GM06990 (cell line): ENCODE measurements around the gene RANBP17.

Experiments
- DNase-seq: peaks from one replicate; pipeline ENCODE4 v3.0.0-alpha.2; 2011; ENCODE audit not compliant: insufficient read length; ENCODE audit errors: extremely low read depth
- H3K27me3 ChIP-seq: replicated peaks from 2 replicates; pipeline ENCODE4 v1.6.0; 2011; ENCODE audit warnings: low read length; ENCODE audit not compliant: control insufficient read depth, insufficient read depth
- H3K36me3 ChIP-seq: 2 replicates; pipeline ENCODE4 v1.5.1; 2011; ENCODE audit warnings: low read length; ENCODE audit not compliant: control insufficient read depth, insufficient read depth
- H3K4me3 ChIP-seq: replicated peaks from 2 replicates; pipeline ENCODE4 v1.5.1; 2011; ENCODE audit warnings: low read depth, mild to moderate bottlenecking, control low read depth, low read length
- CTCF ChIP-seq: IDR thresholded peaks from 2 replicates; pipeline ENCODE4 v1.5.1; 2011; ENCODE audit warnings: low read length, control low read depth, mild to moderate bottlenecking, inconsistent platforms; ENCODE audit not compliant: insufficient read depth, poor library complexity, severe bottlenecking

RANBP17 gene

DNA sequence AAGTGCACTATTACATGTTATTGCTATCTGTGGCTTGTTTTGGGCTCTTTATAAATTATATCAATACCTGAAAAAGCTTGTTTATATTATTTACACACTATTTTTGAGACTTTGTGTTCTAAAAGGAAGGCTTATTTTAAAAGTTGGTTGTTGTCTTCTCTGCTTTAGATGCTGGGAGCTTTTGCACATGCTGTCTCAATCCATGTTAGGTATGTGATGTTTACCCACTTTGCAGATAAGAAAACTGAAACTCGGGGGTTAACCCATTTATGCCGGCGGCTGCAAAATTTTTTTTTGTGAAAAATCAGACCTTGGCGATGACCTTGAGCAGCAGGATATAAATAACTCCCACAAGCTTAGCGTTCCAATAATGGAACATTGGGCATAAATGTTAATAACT, 212.9 kb downstream of the RANBP17 start:
- DNase-seq = no peak
- H3K4me3 ChIP-seq = no peak overlapping the region
- no peaks in the 10 kb centered on the region for H3K36me3 ChIP-seq
- H3K27me3 ChIP-seq = no peaks in the 10 kb centered on the region
- no peak for TF ChIP-seq CTCF

DNA sequence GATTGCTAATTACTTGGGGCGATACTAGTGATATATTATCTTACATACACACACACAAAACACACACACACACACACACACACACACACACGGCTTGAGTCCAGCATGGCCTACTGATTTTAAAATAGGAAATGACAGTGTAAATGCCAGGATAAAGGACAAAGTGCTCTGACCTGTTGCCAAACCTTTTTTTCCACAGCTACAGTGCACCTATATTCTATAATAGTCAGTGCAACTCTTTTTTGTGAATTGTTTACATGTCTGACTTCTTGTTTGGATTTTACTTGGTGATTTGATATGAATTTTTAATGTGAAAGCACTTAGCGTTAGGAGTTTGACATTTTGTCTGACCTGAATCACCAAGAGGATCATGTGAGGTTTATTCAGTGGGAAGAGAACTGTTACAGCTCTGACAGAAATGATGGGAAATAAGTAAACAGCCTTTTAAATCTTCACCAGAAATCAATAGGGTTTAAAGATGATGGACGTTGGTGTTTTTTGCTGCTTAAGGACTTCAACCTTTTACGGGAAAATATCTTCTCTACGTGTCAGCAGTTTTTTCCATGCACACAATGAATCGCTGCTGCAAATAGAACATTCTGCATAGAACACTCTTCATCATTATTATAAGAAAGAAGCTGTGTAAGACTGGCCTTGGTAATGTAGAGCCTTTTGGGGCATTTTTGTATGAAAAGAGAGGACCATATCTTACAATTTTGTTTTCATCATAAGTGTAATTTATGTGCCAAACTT, 218.5 kb downstream of the RANBP17 start:
- no peak for DNase-seq
- no peak overlapping the region for H3K4me3 ChIP-seq
- H3K27me3 ChIP-seq = no peaks in the 10 kb centered on the region
- no peak for TF ChIP-seq CTCF
- no peaks in the 10 kb centered on the region for H3K36me3 ChIP-seq

DNA sequence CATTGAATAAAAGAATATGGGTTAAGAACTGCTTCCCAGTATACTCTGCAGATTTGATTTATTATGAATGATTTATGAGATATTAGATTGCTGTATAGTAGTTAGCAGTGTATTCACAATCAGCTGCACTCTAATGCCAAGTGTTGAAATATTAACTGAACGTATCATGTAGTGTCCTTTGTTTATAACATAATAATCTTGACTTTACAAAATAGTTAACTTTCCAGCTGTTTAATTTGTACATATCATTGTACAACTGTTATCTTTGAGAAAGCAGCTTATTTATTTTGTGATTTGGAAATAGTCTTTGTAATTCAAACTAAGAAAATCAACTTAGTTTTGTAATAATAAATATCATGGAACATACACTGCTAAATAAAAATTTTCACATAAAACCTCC, 219.5 kb downstream of the RANBP17 start:
- DNase-seq = no peak
- TF ChIP-seq CTCF = no peak
- Histone ChIP-seq H3K36me3 (no peaks in the 10 kb centered on the region), H3K27me3 (no peaks in the 10 kb centered on the region), H3K4me3 (no peak overlapping the region)

GRCh38 chr5:171092194-171092593, 230.4 kb downstream of the RANBP17 start:
- DNase-seq = no peak
- H3K36me3 ChIP-seq = no peaks in the 10 kb centered on the region
- TF ChIP-seq CTCF = no peak
- no peak overlapping the region for H3K4me3 ChIP-seq
- no peaks in the 10 kb centered on the region for H3K27me3 ChIP-seq

DNA sequence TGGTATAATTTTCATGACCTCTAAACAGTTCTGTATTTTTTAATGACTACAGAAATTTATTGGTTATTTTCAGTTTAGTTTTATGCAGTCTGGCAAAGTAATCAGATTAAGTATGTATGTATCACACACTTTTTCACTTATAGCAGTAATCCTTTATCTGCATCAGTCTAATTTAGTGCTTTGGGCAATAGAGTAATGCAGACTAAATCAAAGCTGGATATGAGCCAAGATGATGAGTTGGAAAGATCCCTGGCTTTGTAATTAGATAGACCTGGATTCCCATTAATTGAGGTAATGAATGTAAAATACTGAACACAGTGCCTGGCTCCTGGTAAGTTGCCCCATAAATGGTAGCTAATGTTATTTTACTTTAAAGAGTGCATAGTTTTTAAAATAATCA, 231.8 kb downstream of the RANBP17 start:
- no peak overlapping the region for H3K4me3 ChIP-seq
- no peaks in the 10 kb centered on the region for H3K36me3 ChIP-seq
- no peak for DNase-seq
- TF ChIP-seq CTCF = no peak
- no peaks in the 10 kb centered on the region for H3K27me3 ChIP-seq

- no peak overlapping the region for H3K4me3 ChIP-seq
- TF ChIP-seq CTCF = no peak
- no peak for DNase-seq
These were observed 232.5 kb downstream of the RANBP17 start for GRCh38 chr5:171094356-171094755.

More at GRCh38 chr5:171094356-171094755, 232.5 kb downstream of the RANBP17 start:
- no peaks in the 10 kb centered on the region for H3K27me3 ChIP-seq
- H3K36me3 ChIP-seq = no peaks in the 10 kb centered on the region
